Fibroblast of lung (primary cell): ENCODE measurements around the gene UBAP1L.

ENCODE experiments used
- CTCF ChIP-seq, 2 donors: IDR thresholded peaks in 1 of 2; conservative IDR thresholded peaks in 1 of 2; 1 replicate in 1 of 2; 2 replicates in 1 of 2; pipeline ENCODE4 v1.5.1; 2011 to 2012; ENCODE audit warnings: low read length in 2 of 2, control low read depth in 1 of 2, inconsistent platforms in 1 of 2, low read depth in 1 of 2, mild to moderate bottlenecking in 1 of 2
- EZH2 ChIP-seq: IDR thresholded peaks from 2 replicates; pipeline ENCODE4 v1.5.1; 2012; ENCODE audit warnings: low read length, control low read depth, mild to moderate bottlenecking; ENCODE audit errors: missing control alignments

- TF ChIP-seq CTCF (conservative IDR thresholded peaks at IDR 0.05 in 1 of 2, IDR thresholded peaks at IDR 0.05 in 1 of 2; ENCODE audit: low read depth in 1 of 2, low read length in 2 of 2) (no peak), EZH2 (no peak)
Observed at GRCh38 chr15:65058394-65059368, 56.3 kb downstream of the UBAP1L start.
